ENCODE results near the gene ABCG1.
A peak's percentile ranks its signal among the peaks of the same experiment; 100 is the strongest.

ABCG1 gene

DNA sequence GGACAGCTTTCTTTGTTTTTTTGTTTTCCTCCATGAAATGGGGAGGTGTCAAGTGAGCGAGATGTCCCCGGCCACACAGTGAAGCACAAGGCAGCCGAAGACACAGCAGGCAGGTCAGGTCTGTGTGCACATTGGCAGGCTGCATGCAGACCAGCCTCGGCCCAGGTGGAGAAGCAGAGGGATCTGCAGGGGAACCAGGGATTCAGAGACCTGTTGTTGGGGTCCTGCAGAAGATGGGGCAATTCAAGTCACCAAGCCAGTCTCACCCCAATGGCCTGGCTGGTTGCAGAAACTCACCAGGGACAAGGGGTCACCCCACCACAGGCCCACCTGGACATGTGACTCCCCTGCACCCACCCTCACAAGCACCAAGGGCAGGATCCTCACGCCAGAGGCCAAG, 4.0 kb upstream of the ABCG1 start:
- DNase-seq, result no peak

DNA sequence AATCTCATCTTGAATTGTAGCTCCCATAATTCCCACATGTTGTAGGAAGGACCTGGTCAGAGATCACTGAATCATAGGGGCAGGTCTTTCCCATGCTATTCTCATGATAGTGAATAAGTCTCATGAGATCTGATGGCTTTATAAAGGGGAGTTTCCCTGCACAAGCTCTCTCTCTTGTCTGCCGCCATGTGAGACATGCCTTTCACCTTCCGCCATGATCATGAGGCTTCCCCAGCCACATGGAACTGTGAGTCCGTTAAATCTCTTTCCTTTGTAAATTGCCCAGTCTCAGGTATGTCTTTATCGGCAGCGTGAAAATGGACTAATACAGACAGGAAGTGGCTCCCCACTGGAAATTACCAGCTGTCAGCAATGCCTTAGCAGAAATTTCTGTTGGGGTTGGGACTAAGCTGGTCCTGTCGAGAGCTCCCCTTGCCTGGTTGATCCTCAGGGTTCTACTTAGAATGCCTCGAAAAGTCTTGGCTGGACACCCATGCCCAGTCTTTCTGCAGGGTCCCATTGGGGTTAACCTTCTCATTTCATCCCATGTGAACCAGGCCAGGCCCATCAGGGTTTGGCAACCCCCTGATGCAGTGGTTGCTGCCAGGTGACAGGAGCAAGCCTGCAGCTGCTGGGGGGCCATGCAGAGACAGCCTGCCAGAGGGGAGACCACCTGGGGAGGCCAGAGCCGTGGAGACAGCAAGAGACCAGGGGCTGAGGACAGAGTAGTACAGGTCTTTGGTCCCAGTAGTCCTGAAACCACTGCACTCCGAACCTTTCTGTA, 2.8 kb upstream of the ABCG1 start:
- DNase-seq, result no peak

GRCh38 chr21:42216726-42217572, 2.0 kb upstream of the ABCG1 start:
- no peak for DNase-seq

DNA sequence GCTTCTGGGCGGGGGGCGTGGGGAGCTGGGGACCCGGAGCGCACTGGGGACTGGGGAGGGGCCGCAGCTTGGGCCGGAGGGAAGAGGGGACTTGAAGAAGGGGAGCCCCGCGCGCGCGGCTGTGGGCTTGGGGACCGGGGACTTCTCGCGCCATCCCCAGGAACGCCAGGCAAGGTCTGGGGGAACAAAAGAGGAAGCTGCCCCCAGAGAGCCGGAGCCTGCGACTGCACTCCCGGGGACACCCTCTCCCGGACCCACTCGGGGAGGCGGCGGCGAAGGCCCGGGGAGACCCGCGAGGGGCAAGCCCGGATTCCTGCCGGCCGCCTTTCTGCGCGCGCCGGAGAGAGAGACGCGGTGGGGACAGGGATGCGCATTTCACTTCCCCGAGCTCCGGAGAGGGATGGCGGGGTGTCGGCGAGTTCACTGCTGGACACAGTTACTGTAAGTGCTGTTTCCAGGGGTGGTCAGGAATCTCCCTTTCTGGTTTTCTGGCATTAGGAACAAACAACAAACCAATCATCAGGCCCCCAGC, 732 bp downstream of the ABCG1 start:
- no peak for DNase-seq

GRCh38 chr21:42220138-42220701, 1.3 kb downstream of the ABCG1 start:
- peak; percentile 93 for DNase-seq

- DNase-seq, result no peak
These were observed 2.8 kb downstream of the ABCG1 start for GRCh38 chr21:42221581-42222345.

GRCh38 chr21:42222386-42222785, 3.4 kb downstream of the ABCG1 start:
- no peak for DNase-seq

GRCh38 chr21:42222821-42223390, 4.0 kb downstream of the ABCG1 start:
- no peak for DNase-seq

- no peak for DNase-seq
These were observed 5.1 kb downstream of the ABCG1 start for GRCh38 chr21:42223826-42224575.

DNA sequence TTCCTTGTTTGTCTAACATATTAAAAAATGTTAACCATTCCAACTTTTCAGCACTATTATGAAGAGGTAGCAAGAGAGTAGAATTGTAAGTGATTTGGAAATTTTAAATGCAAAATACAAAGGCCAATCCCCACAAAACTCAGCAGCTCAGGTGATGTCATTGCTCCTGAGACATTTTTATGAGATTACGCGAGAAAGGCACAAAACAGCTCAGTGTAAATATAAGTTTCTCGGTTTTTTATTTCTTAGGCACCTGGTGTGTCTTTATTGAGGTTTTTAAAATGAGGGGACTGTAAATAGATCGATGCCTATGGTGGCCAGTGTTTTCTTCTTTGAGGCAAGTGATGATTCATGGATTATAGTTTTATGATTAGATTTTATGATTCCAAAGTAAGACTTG, 6.1 kb downstream of the ABCG1 start:
- DNase-seq, result no peak

DNA sequence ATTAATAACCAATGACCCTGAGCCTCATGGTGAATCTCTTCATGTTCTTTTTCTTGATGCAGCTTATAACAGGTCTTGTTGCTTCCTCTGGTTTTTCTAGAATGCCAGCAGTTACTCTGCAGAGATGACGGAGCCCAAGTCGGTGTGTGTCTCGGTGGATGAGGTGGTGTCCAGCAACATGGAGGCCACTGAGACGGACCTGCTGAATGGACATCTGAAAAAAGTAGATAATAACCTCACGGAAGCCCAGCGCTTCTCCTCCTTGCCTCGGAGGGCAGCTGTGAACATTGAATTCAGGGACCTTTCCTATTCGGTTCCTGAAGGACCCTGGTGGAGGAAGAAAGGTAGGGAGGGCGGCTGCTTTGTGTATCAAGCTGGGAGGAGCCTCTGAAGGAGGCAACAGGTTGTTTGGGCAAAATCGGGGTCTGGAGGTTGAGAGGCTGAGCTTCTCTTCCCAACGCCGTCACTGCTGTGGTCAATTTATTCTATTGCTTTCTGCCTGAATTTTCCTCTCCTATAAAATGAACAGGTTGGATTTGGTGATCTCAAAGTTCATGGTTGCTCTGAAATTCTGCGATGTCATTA, 6.7 kb downstream of the ABCG1 start:
- DNase-seq, result no peak

DNA sequence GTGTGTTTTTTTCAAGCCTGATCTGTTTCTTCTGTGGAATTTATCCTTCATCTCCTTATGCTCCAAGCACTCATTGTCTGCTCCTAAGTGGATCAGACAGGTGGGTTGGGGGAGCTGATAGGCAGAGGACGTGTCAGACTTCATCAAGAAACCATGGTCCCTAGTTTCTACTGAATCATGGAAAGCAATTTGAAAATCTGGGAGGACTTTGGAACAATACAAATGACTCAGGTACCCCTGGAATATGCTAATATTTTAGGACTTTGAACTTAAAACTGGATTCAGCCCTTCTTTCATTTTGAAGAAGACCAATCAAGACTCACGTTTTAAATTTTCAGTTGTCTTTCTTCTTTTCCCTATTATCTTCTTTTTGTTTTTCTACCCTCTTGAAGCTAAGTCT, 7.7 kb downstream of the ABCG1 start:
- DNase-seq, result no peak

DNA sequence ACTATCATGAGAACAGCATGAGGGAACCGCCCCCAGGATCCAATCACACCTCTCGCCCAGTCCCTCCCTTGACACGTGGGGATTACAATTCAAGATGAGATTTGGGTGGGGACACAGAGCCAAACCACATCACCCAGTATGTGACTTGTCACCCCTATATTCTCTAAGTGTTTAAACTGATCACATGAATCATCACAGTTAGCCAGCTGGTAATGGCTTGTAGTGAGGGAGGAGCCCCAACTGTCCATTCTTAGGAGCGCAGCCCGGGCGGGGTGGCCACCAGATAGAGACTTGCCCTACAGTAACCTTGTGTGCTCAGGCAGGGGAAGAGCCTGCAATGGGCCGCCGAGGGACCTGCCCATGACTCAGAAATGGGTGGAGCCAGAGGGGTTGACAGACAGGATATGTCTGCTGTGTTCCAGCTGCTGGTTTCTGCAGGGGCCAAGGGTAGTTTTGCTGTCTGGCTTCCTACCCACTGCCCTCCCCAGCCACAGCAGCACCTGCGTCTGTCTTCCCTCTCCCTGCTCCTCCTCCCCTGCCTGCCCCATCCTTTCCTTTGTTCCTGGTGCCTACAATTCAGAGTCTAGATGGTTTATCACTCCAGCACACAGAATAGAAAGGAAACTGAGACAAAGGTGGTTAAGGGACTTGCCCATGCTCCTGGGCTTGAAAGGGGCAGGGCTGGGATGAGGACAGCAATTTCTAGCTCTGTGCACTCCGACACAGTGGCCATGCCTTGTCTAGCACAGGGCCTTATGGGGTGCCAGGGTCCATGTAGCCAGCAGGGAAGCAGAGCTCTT, 9.2 kb downstream of the ABCG1 start:
- DNase-seq, result no peak

GRCh38 chr21:42228709-42229220, 9.8 kb downstream of the ABCG1 start:
- no peak for DNase-seq

GRCh38 chr21:42229676-42230075, 10.7 kb downstream of the ABCG1 start:
- no peak for DNase-seq

DNA sequence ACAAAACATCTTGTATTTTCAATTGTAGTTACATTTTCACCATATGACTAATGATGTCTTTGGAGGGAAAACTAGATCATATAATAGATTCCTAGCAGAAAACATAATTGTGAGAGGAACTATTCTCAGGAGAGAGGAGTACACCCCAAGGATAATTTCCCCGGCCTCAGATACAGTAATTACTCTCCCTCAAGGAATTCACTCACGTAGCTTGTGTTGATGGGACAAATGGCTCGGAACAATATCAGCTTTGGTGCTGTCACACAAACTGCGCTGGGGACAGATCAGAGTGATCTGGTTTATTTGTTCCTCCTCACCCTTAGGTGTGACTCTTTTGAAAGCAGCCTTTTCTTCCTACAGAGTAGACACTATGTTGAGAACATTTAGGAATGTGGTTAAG, 11.2 kb downstream of the ABCG1 start:
- DNase-seq, result no peak

DNA sequence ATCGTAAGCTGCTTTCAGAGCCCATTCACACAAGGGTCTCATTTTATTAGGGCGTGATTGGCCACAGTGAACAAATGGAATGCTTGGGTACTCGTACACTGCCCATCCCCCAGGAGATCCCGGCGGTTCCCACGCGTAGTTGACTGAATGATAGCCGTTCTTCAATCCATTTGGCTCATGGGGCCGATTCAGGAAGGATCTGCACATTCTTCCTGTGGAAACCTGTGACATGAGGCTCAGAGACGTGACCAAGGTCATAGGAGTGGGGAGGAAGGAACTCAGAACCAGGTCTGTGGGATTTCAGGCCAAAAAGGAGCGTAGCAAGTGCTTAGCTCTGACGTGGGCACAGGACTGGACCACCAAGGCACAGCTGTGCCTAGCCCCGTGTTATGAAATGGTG, 11.7 kb downstream of the ABCG1 start:
- DNase-seq, result no peak

GRCh38 chr21:42231756-42232155, 12.8 kb downstream of the ABCG1 start:
- DNase-seq, result no peak

- no peak for DNase-seq
These were observed 13.4 kb downstream of the ABCG1 start for GRCh38 chr21:42232176-42232825.
